H1 (cell line): ENCODE measurements around the gene MED10. TPM values are rescaled to one million over a fixed set of nuclear protein-coding genes. Genes with fewer than 3 reads are reported as not detected.

Experiments
- ASH2L ChIP-seq: fragments of 200-600, 300-600 bp; sonication (generic); IDR thresholded peaks from one replicate; pipeline ENCODE4 v1.7.1; 2017; ENCODE audit warnings: low read length
- ATF2 ChIP-seq: IDR thresholded peaks from 2 replicates; pipeline ENCODE4 v1.6.1; 2012; ENCODE audit warnings: low read length, inconsistent platforms
- CHD2 ChIP-seq: IDR thresholded peaks from 2 replicates; pipeline ENCODE4 v1.6.1; 2012; ENCODE audit warnings: low read length, improper control_type of control experiment
- CHD7 ChIP-seq: fragments of 300-600 bp; sonication (generic); IDR thresholded peaks from 2 replicates; pipeline ENCODE4 v1.7.1; 2012; ENCODE audit warnings: low read length, moderate library complexity, mild to moderate bottlenecking, inconsistent platforms; ENCODE audit not compliant: insufficient replicate concordance
- CREB1 ChIP-seq: IDR thresholded peaks from 2 replicates; pipeline ENCODE4 v1.6.1; 2012; ENCODE audit warnings: inconsistent platforms
- MAX ChIP-seq: IDR thresholded peaks from 2 replicates; pipeline ENCODE4 v1.6.1; 2012; ENCODE audit warnings: inconsistent platforms
- RXRA ChIP-seq: IDR thresholded peaks from 2 replicates; pipeline ENCODE4 v1.6.1; 2011; ENCODE audit warnings: low read depth, mild to moderate bottlenecking, low read length, moderate library complexity; ENCODE audit not compliant: insufficient read depth
- SP2 ChIP-seq: IDR thresholded peaks from 2 replicates; pipeline ENCODE4 v1.6.1; 2012; ENCODE audit warnings: mild to moderate bottlenecking, low read length, inconsistent platforms
- TEAD4 ChIP-seq: IDR thresholded peaks from 2 replicates; pipeline ENCODE4 v1.6.1; 2012; ENCODE audit warnings: low read depth, low read length, inconsistent platforms, mixed read lengths
- USF2 ChIP-seq: IDR thresholded peaks from 2 replicates; pipeline ENCODE4 v1.6.1; 2011; ENCODE audit warnings: low read length, improper control_type of control experiment
- polyA plus RNA-seq, 7 experiments: library from polyadenylated mRNA; depleted of rRNA in 3 of 7; stranded (reverse) in 5 of 7; unstranded in 2 of 7; fragments of >200 nt in 5 of 7; fragments of 200-250 nt in 2 of 7; gene quantifications; 1 replicate in 5 of 7; 2 replicates in 1 of 7; 4 replicates in 1 of 7; pipeline versions ENCODE4 v1.2.1 to v1.2.3, GENCODE V29; 2011 to 2013; ENCODE audit warnings: missing spikeins in 2 of 7, mixed read lengths in 2 of 7
- total RNA-seq: library from RNA; stranded (reverse); fragmentation: NEBNext Ultra II Directional; extraction: Animal tissue kit (Norgen Biotek cat#: 25700); gene quantifications from 2 replicates; pipeline ENCODE4 v1.2.1, GENCODE V29; 2021

The MED10 gene
- total and polyA plus RNA-seq, 2 of the 8 experiments (the other 6 are each of a cell fraction or from before 2014, with no cell fraction given), result 20.1 to 23.2 TPM

GRCh38 chr5:6395102-6395445, 16.7 kb upstream of the MED10 start (continued):
- no peak for TF ChIP-seq CHD7
- TF ChIP-seq TEAD4, result no peak
- no peak for TF ChIP-seq MAX
- no peak for TF ChIP-seq CREB1
- TF ChIP-seq ASH2L, result no peak
- no peak for TF ChIP-seq CHD2
- TF ChIP-seq SP2, result no peak
- TF ChIP-seq USF2, result no peak
- TF ChIP-seq ATF2, result no peak
- no peak for TF ChIP-seq RXRA
